Erythroblast (primary cell): ENCODE results near the gene CPA5.

Source experiments
- GATA1 ChIP-seq: IDR thresholded peaks from 2 replicates; pipeline ENCODE4 v1.6.1; 2011; ENCODE audit warnings: low read depth, mild to moderate bottlenecking, control low read depth, low read length, moderate library complexity
- POLR2A ChIP-seq: IDR thresholded peaks from 2 replicates; pipeline ENCODE4 v1.6.1; 2011; ENCODE audit warnings: mild to moderate bottlenecking, low read length

GRCh38 chr7:130367088-130367755, 22.6 kb downstream of the CPA5 start:
- TF ChIP-seq POLR2A (no peak), GATA1 (no peak)
